Measurements from ENCODE around the gene CLBA1.

The CLBA1 gene

DNA sequence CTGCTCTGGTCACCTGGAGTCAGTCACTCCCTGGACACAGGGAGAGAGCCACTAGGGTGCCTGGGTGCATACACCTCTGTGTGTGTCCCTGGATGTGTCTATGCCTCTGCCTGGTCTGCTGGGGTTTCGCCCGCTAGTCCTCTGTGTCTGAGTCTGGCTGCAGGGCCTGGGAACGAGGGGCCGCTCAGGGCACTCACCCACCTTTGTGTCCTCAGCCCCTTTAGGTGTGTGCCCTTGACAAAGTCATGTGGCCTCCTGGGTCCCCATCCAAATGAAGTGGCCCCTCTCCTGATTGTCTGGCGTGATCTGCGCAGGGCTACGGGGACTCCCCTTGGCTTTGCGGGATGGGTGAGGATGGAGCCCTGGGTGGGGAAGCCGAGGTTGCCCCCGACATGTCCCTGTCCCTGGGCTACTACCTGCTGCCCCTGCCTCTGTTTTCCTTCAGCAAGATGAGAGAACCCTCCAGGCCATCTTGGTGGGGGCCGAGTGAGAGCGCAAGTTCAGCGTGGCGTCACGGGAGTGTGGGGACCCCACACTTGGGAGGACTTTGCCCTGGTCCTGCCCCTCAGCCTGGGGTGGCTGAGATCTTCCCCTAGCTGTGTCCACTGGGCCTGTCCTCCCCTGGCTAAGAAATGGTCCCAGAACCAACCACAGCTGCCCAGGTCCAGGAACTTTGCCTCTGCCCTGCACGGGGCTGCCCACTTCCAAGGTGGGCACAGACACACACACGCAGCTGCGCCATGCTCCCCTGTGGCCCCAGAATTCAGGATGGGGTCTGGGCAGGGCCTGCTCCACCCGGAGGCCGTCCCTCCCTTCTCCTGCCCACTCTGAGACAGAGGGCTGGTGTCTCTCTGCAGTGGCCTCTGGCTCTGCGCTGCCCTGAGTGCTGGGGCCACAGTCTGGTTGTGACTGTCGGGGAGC lies 4.7 kb upstream of the CLBA1 start:
- peak; percentile 47 for DNase-seq

DNA sequence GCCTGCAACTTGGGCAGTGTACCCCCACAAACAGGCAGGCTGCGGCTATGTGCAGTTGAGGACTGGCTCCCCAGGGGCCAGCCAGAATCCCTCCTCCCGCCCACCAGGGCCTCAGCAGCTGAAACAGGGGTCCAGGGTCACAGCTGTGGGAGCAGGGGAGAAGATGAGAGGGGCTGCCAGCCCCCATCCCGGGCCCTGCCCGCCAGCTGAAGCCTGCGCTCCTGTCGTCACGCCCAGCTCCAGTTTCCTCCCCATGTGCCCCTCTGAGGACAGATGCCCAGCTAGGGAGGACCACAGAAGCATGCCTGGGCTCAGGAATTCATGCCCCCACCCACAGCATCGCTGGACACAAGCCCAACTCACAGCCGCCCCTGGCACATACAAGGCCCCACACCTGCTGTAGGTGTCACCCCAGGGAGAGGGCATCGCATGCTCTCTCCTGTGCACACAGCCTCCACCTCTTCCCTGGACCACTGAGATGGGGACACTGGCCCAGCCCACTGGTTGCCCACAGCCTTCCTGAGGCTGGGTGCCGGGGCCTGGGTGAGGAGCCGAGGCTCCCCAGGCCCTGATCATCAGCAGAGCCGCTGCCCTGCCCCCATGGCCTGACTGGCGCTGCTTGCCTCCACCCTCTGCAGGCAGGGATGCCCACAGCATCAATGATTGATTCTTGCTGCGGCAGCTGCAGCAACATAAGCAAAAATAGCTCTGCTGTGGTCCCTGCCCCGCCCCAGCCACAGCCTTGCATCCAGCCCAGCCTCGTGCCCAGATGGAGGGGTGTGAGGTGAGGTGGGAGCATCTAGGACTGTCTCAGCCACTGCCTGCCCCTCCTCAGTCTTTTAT lies 3.7 kb upstream of the CLBA1 start:
- DNase-seq: peak; percentile 51

DNA sequence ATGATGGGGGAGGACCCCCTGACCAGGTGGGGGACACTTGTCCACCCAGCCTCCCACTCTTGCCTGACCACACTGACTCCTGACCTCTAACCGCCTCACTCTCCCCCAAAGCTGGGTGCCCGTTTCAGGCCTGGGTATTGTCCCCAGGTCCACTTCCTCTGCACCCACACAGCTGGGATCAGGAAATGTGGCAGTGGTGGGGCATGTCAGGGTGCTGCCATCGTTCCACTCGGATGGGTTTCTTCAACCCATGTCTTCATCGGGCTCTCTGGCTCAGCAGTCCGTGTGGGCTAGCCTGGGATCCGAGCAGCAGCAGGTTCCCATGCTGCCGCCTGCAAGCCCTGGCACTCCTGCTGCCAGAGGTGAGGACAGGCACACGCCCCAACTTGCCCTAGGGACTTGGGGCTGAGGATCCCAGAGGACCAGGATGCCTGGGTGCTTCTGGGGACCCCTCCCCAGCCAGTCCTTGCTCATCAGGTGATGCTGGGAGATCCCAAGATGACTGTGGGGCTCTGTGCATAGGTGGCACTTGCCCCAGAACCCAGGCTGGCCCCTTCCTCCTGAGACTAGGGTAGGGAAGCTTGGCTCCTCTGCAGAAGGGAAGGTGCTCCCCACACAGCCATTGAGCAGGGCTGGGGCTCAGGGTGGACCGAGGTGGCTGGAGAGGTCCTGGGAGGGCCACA lies 2.9 kb upstream of the CLBA1 start:
- DNase-seq: peak; percentile 50

DNA sequence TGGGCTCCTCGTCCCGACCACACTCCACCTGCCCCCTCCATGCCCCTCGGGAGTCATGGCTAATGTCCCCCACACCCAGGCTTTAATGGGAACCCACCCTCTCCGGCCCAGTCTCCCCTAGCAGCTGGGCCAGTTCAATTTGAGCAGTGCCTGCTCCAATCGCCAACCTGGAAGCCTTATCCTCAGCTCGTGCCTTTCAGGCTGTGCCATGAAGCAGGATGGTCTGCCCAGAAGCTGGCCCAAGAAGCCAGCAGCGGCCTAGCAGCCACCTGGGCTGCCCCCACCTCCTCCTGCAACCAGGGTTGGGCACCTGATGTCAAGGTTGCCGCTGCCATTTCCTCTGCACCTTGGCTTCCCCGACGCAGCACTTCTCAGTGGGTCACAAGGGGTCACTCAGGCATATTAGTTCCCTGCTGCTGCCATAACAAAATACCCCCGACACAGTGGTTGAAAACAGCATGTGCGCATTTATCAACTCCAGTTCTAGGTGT lies 2.3 kb upstream of the CLBA1 start:
- peak; percentile 47 for DNase-seq

DNA sequence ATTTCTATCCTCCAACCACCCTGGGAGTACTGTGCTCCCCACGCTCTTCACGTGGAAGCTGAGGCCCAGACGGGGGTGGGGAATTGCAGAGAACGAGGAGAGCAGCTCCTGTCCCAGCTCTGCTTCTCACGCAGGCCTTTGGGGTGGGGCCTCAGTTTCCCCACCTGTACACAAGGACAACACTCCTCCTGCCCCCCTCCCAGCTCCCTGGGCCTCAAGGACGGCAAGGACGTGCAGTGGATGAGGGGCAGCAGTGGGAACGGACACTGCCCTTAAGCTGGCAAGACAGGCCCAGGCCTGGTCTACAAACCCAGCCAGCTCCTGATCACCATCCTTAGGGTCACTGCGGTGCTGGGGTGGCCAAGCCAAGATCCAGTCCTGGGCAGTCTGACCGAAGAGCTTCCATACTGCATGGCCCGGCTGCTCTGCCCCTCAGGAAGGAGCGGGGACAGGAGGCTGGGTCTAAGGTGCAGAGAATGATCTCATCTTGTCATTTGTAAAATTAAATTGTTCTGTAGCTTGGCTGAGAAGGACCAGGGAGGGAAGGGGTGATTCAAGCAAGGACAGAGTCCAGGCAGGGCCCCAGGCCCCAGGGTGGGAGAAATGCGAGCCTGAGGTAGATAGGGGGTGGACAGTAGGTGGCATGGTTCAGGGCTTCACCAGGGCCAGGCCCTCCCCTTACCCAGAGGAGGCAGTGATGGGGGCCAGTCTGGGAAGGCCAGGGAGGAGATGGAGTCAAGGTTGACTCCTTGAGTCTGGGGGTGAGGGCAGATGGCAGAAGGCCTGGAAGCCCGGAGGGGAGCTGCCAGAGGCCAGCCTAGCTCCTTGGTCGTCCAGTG lies 1.3 kb upstream of the CLBA1 start:
- DNase-seq: peak; percentile 43

DNA sequence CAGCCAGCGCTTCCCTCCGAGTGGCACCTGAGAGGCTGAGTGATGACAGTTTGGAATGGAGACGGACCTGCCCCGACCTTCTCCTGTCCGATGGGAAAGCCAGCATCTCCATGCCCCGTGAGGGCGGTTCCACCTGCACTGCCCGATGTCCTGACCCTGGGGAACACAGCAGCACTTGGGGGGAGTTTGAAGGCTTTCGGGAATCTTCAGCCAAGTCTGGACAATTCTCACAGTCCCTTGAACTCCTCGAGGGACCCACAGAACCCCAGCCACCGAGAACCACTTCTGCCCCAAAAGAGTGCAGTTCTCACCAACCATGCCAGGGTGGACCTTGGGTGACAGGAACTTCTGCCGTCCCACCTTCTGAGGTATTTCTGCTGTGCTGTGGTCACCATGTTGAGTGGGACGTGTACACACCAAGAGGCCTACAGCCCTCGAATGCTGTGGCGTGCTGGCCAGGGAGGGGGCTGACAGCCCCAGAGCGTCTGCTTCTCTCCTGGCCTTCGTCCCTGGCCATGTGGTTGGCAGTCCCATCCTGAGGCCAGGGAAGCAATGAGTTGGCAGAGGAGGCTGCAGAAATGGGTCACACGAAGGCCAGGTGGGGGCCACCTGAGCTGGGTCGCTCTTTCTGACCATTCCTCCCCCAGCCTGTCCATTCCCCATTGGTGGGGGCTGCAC lies 1.0 kb downstream of the CLBA1 start:
- DNase-seq: no peak

DNA sequence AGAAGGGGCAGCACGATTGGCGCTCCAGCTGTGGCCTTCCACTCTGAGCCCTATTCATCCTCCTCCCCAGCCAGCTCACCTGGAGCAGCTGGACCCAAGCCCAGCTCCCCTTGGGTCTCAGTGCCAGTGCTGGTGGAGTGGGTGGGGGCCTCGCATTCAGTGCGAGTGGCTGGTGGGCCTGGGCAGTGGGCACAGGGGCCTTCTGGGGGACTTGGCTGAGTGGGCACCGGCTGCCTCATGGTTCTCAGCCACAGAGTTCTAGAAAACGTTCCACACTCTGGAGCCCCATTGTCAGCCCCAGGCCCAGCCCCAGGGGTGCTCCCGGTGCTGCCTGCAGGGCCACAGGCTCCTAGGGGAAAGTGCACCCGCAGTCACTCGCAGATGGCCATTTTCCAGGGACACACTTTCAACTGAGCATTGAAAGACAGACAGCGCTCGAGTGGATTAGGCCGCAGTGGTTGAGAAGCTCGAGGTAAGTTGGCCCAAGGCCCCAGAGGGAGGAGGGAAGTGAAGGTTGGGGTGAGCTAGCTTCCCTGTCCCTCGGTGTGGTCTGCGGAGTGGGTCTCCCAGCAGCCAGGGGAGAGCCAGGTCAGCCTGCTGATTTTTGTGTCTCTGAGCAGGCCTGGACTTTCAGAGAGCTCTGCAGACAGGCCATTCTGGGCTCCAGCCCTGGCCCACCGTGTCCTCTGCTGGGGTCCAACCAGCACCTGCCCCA lies 3.8 kb downstream of the CLBA1 start:
- no peak for DNase-seq

DNA sequence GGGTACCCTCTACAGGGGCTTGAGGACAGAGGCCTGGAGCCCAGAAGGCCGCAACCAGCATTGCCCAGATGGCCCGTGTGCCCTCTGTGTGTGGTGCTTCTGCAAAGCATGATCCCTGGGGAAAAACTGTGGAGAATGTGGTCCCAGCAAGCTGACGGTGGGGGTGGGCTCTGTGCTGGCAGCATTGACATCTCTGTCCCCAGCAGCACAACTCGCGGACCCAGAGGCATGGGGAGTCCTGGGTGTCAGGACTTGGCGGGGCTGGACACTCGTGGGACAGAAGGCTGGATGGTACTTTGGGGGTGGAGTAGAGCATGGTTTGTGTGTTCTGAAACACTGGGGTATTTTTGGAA lies 4.3 kb downstream of the CLBA1 start:
- DNase-seq: no peak

DNA sequence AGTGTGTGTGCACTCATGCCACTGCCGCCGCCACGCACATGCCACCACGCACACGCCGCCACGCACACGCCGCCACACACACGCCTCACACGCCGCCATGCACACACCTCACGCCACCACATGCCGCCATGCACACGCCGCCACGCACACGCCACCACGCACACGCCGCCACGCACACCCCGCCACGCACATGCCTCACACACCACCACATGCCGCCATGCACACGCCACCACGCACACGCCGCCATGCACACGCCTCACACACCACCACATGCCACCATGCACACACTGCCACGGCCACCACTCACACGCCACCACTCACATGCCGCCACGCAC lies 6.3 kb downstream of the CLBA1 start:
- no peak for DNase-seq

DNA sequence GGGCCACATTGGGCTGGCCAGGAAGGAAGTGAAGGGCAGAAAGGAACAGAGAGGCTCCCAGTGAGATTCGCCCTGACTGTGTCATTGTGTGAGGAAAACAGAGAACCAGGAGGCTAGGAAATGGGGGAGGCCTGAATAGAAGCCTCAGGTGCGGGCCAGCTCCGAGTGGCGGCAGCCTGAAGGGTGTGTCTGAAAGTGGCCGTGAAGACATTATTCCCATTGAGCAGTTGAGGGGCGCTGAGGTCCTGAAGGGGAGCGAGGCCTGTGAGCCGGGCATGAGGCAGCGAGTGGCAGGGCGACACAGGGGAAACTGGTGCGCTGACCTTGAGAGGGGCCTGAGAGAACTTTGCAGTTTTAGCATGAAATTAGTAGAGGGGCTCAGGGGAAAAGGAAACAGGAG lies 6.9 kb downstream of the CLBA1 start:
- DNase-seq: no peak

DNA sequence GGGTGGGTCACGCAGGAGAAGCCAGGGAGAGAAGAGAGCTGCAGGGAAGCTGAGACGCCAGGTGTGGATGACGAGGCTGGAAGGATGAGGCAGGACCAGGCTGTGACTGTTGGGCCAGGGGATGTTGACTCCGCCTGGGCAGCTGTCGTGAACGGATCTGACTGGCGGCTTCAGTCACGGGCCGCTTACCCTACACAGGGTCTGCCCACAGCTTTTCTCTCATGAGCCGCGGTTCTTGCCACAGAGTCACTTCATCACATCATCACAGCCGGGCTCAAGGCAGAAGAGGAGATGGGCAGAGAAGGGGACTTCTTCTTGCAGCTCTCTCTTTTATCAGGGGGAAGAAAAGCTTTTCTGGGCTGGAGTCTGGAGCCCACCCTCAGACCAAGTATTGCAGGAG lies 7.7 kb downstream of the CLBA1 start:
- DNase-seq: no peak

DNA sequence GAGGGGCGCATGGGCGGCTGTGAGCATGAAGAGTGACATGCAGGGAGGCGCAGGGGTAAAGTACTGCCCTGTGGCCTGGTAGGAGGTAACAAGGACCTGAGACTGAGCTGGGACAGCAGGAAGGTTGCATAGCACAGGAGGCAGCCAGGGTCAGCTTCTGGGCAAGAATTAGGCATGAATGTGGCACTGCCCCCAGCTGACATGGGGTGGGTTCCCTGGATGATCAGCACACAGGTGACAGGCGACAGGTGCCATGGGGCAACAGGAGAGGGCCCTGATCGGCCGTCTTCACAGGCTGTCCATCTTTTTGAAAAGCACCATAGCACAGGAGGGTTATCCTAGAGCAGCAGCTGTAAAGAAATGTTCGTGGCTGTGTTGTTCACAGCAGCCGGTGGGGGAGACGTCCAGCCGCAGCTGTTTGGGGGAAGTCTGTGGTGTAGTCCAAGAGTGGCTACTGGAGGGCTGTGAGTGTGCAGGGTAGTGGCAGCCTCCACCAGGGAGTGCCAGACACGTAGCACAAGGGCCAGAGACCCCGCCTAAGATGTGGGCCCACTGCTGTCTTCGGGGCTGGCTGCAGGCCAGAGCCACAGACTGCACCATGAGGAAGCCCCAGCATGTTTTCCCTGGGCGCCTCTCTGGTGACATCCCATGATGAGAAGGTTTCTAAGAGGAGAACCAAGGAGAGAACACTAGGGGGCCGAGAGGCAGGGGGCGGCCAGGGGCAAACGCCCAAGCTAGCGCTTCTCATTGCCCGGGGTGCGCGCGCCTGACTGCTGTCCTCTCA lies 8.4 kb downstream of the CLBA1 start:
- DNase-seq: no peak

DNA sequence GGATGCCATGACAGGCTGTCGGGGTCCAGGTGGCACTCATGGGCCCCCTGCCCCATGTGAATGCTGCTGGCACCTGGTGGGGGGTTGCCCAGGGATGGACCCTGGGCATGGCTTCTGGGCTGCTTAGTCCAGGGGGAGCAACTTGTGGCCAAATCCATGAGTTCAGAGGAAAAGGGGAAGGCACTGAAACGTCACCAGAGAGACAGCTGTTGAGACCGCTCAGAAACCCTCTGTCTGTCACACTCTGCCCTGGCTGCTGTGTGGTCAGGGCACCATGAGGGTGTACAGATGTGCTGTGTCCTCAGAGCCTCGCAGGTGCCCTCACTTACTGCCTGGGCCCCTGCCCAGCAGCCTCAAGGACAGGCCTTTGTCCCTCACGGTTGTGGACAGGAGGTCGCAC lies 9.4 kb downstream of the CLBA1 start:
- DNase-seq: no peak

DNA sequence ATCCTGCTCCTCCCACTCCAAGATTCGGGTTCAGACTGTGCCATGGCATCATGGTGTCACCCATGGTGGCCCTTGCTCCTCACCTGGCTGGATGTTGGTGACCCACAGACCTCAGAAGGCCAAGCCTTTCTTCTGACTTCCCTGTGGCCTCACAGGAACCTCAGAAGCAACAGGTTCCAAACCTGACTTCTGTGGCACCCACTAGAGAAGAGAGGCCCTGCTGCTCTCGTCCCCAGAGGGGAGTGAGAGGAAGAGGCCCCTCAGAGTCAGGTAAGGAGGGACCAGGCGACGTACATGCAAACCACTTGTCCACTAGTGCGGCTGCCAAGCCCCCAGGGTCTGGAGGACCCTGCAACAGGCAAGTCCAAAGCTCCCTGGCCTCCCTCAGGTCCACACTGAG lies 10.4 kb downstream of the CLBA1 start:
- DNase-seq: no peak

DNA sequence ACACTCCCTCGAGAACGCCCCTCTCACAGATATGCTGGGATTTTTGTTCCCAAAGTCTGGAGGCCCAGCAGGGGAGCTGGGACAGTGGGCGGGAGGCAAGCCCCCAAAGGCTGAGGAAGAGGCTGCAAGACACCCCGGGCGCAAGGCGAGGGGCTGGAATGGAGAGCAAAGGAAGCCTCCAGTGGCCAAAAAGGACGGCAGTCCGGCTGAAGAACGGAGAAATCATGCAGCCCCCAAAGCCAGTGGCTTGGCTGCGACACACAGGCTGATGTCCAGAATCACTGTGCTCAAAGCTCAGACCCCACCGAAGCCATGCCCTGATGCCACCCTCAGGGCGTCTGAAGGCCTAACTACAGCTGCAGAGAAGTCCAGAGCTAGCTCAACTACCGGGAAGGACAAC lies 10.9 kb downstream of the CLBA1 start:
- no peak for DNase-seq

DNA sequence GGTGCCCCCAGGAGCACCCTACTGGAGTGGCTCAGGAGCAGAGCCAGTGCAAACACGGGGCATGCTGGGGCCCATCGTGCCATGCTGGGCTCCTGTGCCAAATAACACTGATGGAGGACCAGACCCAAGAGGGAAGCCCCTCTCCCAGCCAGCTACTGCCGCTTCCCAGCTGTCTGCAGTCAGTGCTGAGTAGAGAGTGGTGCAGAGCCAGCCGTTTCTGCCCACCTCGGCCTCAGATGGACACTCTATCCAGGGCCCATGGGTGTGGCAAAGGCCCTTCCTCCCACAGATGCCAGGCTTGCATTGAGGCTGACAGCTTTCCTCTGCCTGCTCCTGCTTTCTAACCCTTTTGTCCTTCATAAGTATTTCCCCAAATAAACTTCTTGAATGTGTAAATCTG lies 13.2 kb downstream of the CLBA1 start:
- DNase-seq: no peak

DNA sequence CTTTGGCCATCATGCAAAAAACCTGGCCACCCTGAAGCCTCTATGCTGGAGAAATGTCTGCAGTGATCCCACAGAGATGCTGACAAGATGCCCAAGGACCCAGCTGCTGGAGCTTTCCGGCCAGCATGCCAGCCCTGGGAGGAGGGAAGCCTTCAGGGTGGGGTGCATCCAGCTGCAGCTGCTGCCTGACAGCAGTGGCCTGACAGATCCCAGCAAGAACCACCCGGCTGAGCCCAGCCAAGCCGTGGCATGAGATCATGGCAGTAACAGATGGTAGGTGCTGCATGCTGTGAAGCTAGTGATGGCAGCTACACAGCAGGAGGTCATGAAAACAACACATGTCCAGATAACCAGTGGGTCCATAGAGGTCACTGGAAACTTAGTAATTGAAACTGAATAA lies 13.8 kb downstream of the CLBA1 start:
- DNase-seq: no peak

DNA sequence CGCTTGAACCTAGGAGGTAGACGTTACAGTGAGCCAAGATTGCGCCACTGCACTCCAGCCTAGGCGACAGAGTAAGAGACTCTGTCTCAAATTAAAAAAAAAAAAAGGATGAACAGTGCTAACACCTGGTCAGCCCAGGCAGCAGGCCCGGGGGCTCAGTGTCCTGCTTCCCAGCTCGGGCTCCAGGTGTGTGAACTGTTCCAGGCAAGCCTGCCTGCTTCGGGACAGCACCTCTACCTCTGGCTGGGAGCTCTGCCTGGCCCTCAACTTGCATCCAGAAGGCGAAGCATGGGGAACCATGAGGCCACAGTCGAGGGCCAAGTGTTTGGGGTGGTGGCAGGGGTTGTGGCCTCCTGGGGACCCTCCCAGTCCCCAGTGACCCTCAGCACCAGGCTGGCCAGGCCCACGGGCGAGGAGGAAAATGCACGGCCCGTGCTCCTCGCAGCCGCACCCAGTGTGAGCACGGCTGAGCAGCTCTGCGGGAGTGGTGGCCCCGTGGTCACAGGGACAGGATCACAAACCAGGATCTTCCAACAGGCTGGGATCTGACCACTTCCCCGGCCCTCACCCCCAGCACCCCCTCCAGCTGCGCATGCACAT lies 19.8 kb downstream of the CLBA1 start:
- DNase-seq: no peak

DNA sequence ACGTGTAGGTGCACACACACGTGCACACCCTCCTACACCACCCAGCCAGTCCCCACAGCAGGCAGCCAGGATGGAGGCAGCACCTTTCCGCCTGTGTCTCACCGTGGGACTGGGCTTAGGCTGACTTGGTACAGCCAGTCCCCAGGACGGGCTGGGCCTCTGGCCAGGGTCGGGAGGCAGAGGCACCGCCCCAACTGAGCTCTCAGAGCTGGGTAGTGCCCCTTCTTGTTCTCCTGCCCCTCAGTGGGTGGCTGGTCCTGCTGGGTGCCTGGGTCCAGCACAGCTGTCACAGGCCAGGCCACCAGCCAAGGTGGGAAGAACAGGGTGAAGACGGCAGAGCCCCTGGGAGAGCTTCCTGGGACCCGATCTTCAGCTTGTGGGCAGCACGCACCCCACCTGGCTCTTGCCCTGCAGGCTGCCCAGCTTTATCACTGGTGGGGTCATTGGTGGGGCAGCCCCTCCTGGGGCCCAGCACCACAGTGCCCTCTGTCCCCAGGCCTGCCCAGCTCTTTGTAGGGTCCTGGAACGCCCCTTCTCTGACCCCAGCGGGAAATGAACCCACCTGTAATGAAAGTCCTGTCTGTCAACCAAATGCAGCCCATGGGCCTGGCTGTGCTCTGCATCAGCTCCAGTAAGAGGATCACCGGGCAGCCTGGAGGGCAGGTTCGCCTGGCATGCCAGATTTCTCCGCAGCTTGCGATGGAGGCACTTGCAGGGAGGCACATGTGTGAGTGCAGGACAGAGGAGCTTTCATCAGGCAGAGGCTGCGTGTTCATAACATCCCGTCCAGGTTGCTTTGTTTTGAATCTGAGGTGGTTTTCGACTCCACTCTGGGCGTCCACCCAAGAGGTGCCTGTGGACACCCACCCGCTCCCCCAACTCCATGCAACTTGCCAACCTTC lies 20.6 kb downstream of the CLBA1 start:
- no peak for DNase-seq
